ENCODE data around the gene RHOU.

DNA sequence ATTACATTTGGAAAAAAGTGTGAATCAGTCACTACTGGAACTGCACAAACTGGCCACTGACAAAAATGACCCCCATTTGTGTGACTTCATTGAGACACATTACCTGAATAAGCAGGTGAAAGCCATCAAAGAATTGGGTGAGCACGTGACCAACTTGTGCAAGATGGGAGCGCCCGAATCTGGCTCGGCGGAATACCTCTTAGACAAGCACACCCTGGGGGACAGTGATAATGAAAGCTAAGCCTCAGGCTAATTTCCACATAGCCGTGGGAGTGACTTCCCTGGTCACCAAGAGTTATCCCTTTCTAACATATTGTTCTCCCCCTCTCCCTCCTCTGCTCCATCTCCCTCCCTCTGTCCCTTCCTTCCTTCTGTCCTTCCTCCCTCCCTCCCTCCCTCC is 47.7 kb upstream of the RHOU start:
- TF ChIP-seq, protein P1, sequence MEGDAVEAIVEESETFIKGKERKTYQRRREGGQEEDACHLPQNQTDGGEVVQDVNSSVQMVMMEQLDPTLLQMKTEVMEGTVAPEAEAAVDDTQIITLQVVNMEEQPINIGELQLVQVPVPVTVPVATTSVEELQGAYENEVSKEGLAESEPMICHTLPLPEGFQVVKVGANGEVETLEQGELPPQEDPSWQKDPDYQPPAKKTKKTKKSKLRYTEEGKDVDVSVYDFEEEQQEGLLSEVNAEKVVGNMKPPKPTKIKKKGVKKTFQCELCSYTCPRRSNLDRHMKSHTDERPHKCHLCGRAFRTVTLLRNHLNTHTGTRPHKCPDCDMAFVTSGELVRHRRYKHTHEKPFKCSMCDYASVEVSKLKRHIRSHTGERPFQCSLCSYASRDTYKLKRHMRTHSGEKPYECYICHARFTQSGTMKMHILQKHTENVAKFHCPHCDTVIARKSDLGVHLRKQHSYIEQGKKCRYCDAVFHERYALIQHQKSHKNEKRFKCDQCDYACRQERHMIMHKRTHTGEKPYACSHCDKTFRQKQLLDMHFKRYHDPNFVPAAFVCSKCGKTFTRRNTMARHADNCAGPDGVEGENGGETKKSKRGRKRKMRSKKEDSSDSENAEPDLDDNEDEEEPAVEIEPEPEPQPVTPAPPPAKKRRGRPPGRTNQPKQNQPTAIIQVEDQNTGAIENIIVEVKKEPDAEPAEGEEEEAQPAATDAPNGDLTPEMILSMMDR (conservative IDR thresholded peaks at IDR 0.05 in 1 of 2, IDR thresholded peaks at IDR 0.05 in 1 of 2; ENCODE audit: extremely low read depth in 1 of 2, insufficient read depth in 1 of 2, low read depth in 1 of 2, low read length in 2 of 2) = no peak
- TF ChIP-seq EZH2 (IDR thresholded peaks at IDR 0.05; ENCODE audit: borderline replicate concordance, low read length) = no peak

Data from mammary epithelial cell (primary cell).